IMR-90 (cell line): ENCODE measurements around the gene XPR1. TPM values are rescaled to one million over a fixed set of nuclear protein-coding genes. Genes with fewer than 3 reads are reported as not detected.
A peak's percentile ranks its signal among the peaks of the same experiment; 100 is the strongest.

ENCODE experiments used
- ATAC-seq: fragments of 200-7000 bp; cut with Tn5 transposase; 2 replicates; pipeline ENCODE4 v1.9.1; 2020; ENCODE audit warnings: low read depth, mild to moderate bottlenecking, moderate library complexity
- BruUV-seq: library from RNA; stranded (reverse); fragments of 400-500 nt; replicated peaks from 2 replicates; lab custom pipeline; 2021; lab: Mats Ljungman, UMichigan
- CTCF ChIA-PET: fragments of 300-600 bp; formaldehyde crosslinking; extraction: SDS; loops from one replicate; lab custom pipeline; 2021; ENCODE audit warnings: antibody characterized with exemption; lab: Yijun Ruan, JAX
- POLR2A ChIA-PET: fragments of 300-600 bp; sonication (Branson Sonifier 250); formaldehyde crosslinking; loops from one replicate; lab custom pipeline; 2022; ENCODE audit warnings: antibody characterized with exemption; ENCODE audit not compliant: unreplicated experiment; lab: Charles Lee
- DNase-seq: peaks from one replicate; pipeline ENCODE4 v3.0.0; 2013
- H2AFZ ChIP-seq: replicated peaks from 2 replicates; pipeline ENCODE3; 2013; ENCODE audit warnings: low read length, mild to moderate bottlenecking; ENCODE audit not compliant: poor library complexity
- H2AK5ac ChIP-seq: 2 replicates; pipeline ENCODE4 v1.6.1; 2013; ENCODE audit warnings: low read depth, low read length, inconsistent platforms
- H2AK9ac ChIP-seq: replicated peaks from 2 replicates; pipeline ENCODE3; 2013; ENCODE audit warnings: mild to moderate bottlenecking, low read depth, low read length, moderate library complexity; ENCODE audit not compliant: poor library complexity
- H2BK120ac ChIP-seq: 2 replicates; pipeline ENCODE4 v1.6.1; 2013; ENCODE audit warnings: low read depth, low read length, inconsistent platforms
- H2BK15ac ChIP-seq: 3 replicates; pipeline ENCODE4 v1.6.1; 2013; ENCODE audit warnings: low read depth, low read length, inconsistent platforms
- H2BK20ac ChIP-seq: 2 replicates; pipeline ENCODE4 v1.6.1; 2013; ENCODE audit warnings: low read depth, mild to moderate bottlenecking, inconsistent platforms, low read length, moderate library complexity
- H2BK5ac ChIP-seq: 2 replicates; pipeline ENCODE4 v1.6.1; 2013; ENCODE audit warnings: mild to moderate bottlenecking, low read depth, low read length, inconsistent platforms; ENCODE audit not compliant: poor library complexity, severe bottlenecking
- H3K14ac ChIP-seq: replicated peaks from 2 replicates; pipeline ENCODE4 v1.6.1; 2013; ENCODE audit warnings: low read depth, low read length, inconsistent platforms
- H3K18ac ChIP-seq: 2 replicates; pipeline ENCODE4 v1.6.1; 2013; ENCODE audit warnings: low read depth, low read length, control low read depth
- H3K23ac ChIP-seq: 2 replicates; pipeline ENCODE4 v1.6.1; 2013; ENCODE audit warnings: low read depth, low read length, inconsistent platforms
- H3K27ac ChIP-seq: 2 replicates; pipeline ENCODE4 v1.5.1; 2013; ENCODE audit warnings: mild to moderate bottlenecking, control low read depth, low read length; ENCODE audit not compliant: insufficient read depth
- H3K27me3 ChIP-seq: 2 replicates; pipeline ENCODE4 v1.6.1; 2013; ENCODE audit warnings: low read length; ENCODE audit not compliant: control insufficient read depth, insufficient read depth
- H3K36me3 ChIP-seq: 2 replicates; pipeline ENCODE4 v1.6.1; 2013; ENCODE audit warnings: low read length, mixed read lengths; ENCODE audit not compliant: control insufficient read depth, insufficient read depth
- H3K4ac ChIP-seq: 2 replicates; pipeline ENCODE4 v1.6.1; 2013; ENCODE audit warnings: low read depth, low read length, inconsistent platforms
- H3K4me1 ChIP-seq: 2 replicates; pipeline ENCODE4 v1.6.1; 2013; ENCODE audit warnings: low read length, mixed read lengths; ENCODE audit not compliant: control insufficient read depth, insufficient read depth
- H3K4me2 ChIP-seq: 2 replicates; pipeline ENCODE4 v1.6.1; 2013; ENCODE audit warnings: low read depth, mild to moderate bottlenecking, control low read depth, low read length, moderate library complexity
- H3K4me3 ChIP-seq: 2 replicates; pipeline ENCODE4 v1.5.1; 2013; ENCODE audit warnings: low read depth, mild to moderate bottlenecking, control low read depth, low read length, moderate library complexity; ENCODE audit not compliant: insufficient read depth
- H3K56ac ChIP-seq: 2 replicates; pipeline ENCODE4 v1.6.1; 2013; ENCODE audit warnings: low read length, inconsistent platforms; ENCODE audit not compliant: insufficient read depth; ENCODE audit errors: extremely low read depth
- H3K79me1 ChIP-seq, 2 experiments: 2 replicates each; pipeline ENCODE4 v1.6.1; 2013; ENCODE audit warnings: low read length in 2 of 2, inconsistent platforms in 1 of 2, low read depth in 1 of 2
- H3K9ac ChIP-seq: 2 replicates; pipeline ENCODE4 v1.6.1; 2013; ENCODE audit warnings: low read depth, low read length, control low read depth
- H3K9me1 ChIP-seq: 2 replicates; pipeline ENCODE4 v1.6.1; 2013; ENCODE audit warnings: low read length, inconsistent platforms; ENCODE audit not compliant: insufficient read depth
- H3K9me3 ChIP-seq: 2 replicates; pipeline ENCODE4 v1.6.1; 2013; ENCODE audit warnings: low read length; ENCODE audit not compliant: control insufficient read depth, insufficient read depth
- H4K20me1 ChIP-seq: 2 replicates; pipeline ENCODE4 v1.6.1; 2013; ENCODE audit warnings: low read length, inconsistent platforms; ENCODE audit not compliant: insufficient read depth
- H4K5ac ChIP-seq: 2 replicates; pipeline ENCODE4 v1.6.1; 2013; ENCODE audit warnings: mild to moderate bottlenecking, low read depth, low read length, control low read depth
- H4K8ac ChIP-seq, 2 experiments: 2 replicates each; pipeline ENCODE4 v1.6.1; 2013; ENCODE audit warnings: low read depth in 2 of 2, low read length in 2 of 2, control low read depth in 1 of 2, inconsistent platforms in 1 of 2
- H4K91ac ChIP-seq: 2 replicates; pipeline ENCODE4 v1.6.1; 2013; ENCODE audit warnings: low read depth, low read length, inconsistent platforms; ENCODE audit not compliant: insufficient read depth
- BHLHE40 ChIP-seq: fragments of 150-350 bp; IDR thresholded peaks from 2 replicates; pipeline ENCODE4 v1.6.1; 2016; ENCODE audit warnings: mild to moderate bottlenecking, low read depth, low read length
- CEBPB ChIP-seq: IDR thresholded peaks from 2 replicates; pipeline ENCODE4 v1.6.1; 2012; ENCODE audit warnings: low read depth, low read length, improper control_type of control experiment
- CHD1 ChIP-seq: IDR thresholded peaks from 2 replicates; pipeline ENCODE4 v1.6.1; 2012; ENCODE audit warnings: low read depth, low read length, improper control_type of control experiment
- FOS ChIP-seq: fragments of 150-350 bp; IDR thresholded peaks from 2 replicates; pipeline ENCODE4 v1.6.1; 2016; ENCODE audit warnings: low read depth, low read length
- MAFK ChIP-seq: IDR thresholded peaks from 2 replicates; pipeline ENCODE4 v1.6.1; 2012; ENCODE audit warnings: low read depth, low read length, improper control_type of control experiment
- MAZ ChIP-seq: IDR thresholded peaks from 2 replicates; pipeline ENCODE4 v1.6.1; 2012; ENCODE audit warnings: low read depth, mild to moderate bottlenecking, low read length, improper control_type of control experiment, moderate library complexity, borderline replicate concordance
- MXI1 ChIP-seq: IDR thresholded peaks from 2 replicates; pipeline ENCODE4 v1.6.1; 2012; ENCODE audit warnings: low read depth, mild to moderate bottlenecking, low read length, moderate library complexity, borderline replicate concordance
- NFE2L2 ChIP-seq: fragments of 150-350 bp; IDR thresholded peaks from 2 replicates; pipeline ENCODE4 v1.6.1; 2016; ENCODE audit warnings: low read depth, mild to moderate bottlenecking, low read length
- POLR2A ChIP-seq: IDR thresholded peaks from 2 replicates; pipeline ENCODE4 v1.6.1; 2012; ENCODE audit warnings: mild to moderate bottlenecking, low read depth, low read length
- RAD21 ChIP-seq: IDR thresholded peaks from 2 replicates; pipeline ENCODE4 v1.6.1; 2012; ENCODE audit warnings: low read length, improper control_type of control experiment
- RCOR1 ChIP-seq: IDR thresholded peaks from 2 replicates; pipeline ENCODE4 v1.6.1; 2012; ENCODE audit warnings: mild to moderate bottlenecking, low read length, improper control_type of control experiment; ENCODE audit not compliant: insufficient replicate concordance
- USF2 ChIP-seq: fragments of 150-350 bp; IDR thresholded peaks from 2 replicates; pipeline ENCODE4 v1.6.1; 2017; ENCODE audit warnings: mild to moderate bottlenecking, antibody characterized with exemption, low read length, low read depth
- WGBS, 2 experiments: methylation state at CpG; one replicate each; pipeline versions ENCODE4 v1.1.5 to v1.1.7; 2013; ENCODE audit warnings: missing lambda C conversion rate in 2 of 2; ENCODE audit not compliant: insufficient read length in 1 of 2; ENCODE audit errors: extremely low coverage in 2 of 2; 5-methylcytosine and 5-hydroxymethylcytosine counted together
- dilution Hi-C: fragments of 300-500 bp; cut with HindIII; formaldehyde crosslinking; loops from one replicate; pipeline ENCODE4 v1.14.3; 2018; ENCODE audit warnings: low sequenced_read_pairs; ENCODE audit not compliant: unreplicated experiment
- in situ Hi-C: fragments of 300-500 bp; cut with MboI; formaldehyde crosslinking; loops from 3 replicates; pipeline ENCODE4 v1.14.3; 2019; ENCODE audit warnings: low sequenced_read_pairs, inconsistent platforms, mixed read lengths
- intact Hi-C: fragments of 100-400 bp; cut with micrococcal nuclease; formaldehyde crosslinking; loops from 2 replicates; pipeline ENCODE4 v1.10.0; 2022
- polyA plus RNA-seq, 3 experiments: library from polyadenylated mRNA; depleted of rRNA; stranded (reverse); fragments of >200 nt; gene quantifications; 2 replicates each; pipeline ENCODE4 v1.2.3, GENCODE V29; 2012; ENCODE audit warnings: low replicate concordance in 1 of 3
- total RNA-seq: library from RNA; depleted of rRNA; stranded (reverse); fragments of >200 nt; gene quantifications from 2 replicates; pipeline ENCODE4 v1.2.3, GENCODE V29; 2012
- TF ChIP-seq, protein P1 (sequence below): conservative IDR thresholded peaks from 2 replicates; pipeline ENCODE4 v1.5.1; 2012; ENCODE audit warnings: mild to moderate bottlenecking, low read depth, low read length, improper control_type of control experiment

Gene XPR1
- total and polyA plus RNA-seq, 2 of the 4 experiments (the other 2 are of a cell fraction), result 11.8 to 25.1 TPM

DNA sequence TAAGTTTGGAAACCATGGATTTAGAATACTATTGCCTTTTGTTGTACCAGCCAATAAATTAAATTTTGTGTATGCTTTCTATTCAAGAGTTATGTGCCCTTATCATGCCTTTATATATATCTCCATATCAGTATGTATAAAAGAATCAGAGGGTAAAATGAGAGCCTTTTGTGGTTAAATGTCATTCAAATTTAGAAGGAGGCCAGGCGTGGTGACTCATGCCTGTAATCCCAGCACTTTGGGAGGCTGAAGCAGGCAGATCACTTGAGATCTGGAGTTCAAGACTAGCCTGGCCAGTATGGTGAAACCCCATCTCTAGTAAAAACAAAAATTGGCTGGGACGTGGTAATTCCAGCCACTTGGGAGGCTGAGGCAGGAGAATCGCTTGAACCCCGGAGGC is 88.9 kb downstream of the XPR1 start:
- dilution Hi-C loops (no loop called here), in situ Hi-C loops (no loop called here), intact Hi-C loops (no loop called here)
- Histone ChIP-seq H2BK20ac (no peak overlapping the region), H3K4ac (no peak overlapping the region), H3K56ac (no peak overlapping the region), H3K18ac (no peak overlapping the region), H2AFZ (no peak overlapping the region), H3K4me2 (no peak overlapping the region), H4K5ac (no peak overlapping the region), H3K4me3 (no peak overlapping the region), H2BK5ac (no peak overlapping the region), H3K27me3 (no peaks in the 10 kb centered on the region), H4K20me1 (no peaks in the 10 kb centered on the region; the same call in 1 of the 2 replicates), H3K9ac (no peak overlapping the region), H3K27ac (no peak overlapping the region), H3K9me3 (no peaks in the 10 kb centered on the region), H2BK120ac (no peak overlapping the region), H2AK9ac (no peak overlapping the region), H3K4me1 (no peaks in the 10 kb centered on the region), H3K79me1 (peaks cover 11 to 26% of the 10 kb centered on the region in 2 experiments; a peak in 3 of 4 replicates), H4K8ac (no peak overlapping the region), H2AK5ac (no peak overlapping the region), H3K14ac (no peak overlapping the region), H3K9me1 (no peaks in the 10 kb centered on the region), H4K91ac (no peak overlapping the region), H2BK15ac (no peak overlapping the region), H3K36me3 (no peaks in the 10 kb centered on the region), H3K23ac (no peak overlapping the region)
- POLR2A ChIA-PET, result no interaction called here
- ATAC-seq (no peak), DNase-seq (peak; percentile 13)
- no peak for TF ChIP-seq CHD1
- TF ChIP-seq CEBPB, result no peak
- TF ChIP-seq POLR2A, result no peak
- no peak for TF ChIP-seq MAZ
- TF ChIP-seq FOS, result no peak
- no peak for TF ChIP-seq RAD21
- TF ChIP-seq MXI1, result no peak
- TF ChIP-seq MAFK, result no peak
- TF ChIP-seq RCOR1, result no peak
- TF ChIP-seq, protein P1, sequence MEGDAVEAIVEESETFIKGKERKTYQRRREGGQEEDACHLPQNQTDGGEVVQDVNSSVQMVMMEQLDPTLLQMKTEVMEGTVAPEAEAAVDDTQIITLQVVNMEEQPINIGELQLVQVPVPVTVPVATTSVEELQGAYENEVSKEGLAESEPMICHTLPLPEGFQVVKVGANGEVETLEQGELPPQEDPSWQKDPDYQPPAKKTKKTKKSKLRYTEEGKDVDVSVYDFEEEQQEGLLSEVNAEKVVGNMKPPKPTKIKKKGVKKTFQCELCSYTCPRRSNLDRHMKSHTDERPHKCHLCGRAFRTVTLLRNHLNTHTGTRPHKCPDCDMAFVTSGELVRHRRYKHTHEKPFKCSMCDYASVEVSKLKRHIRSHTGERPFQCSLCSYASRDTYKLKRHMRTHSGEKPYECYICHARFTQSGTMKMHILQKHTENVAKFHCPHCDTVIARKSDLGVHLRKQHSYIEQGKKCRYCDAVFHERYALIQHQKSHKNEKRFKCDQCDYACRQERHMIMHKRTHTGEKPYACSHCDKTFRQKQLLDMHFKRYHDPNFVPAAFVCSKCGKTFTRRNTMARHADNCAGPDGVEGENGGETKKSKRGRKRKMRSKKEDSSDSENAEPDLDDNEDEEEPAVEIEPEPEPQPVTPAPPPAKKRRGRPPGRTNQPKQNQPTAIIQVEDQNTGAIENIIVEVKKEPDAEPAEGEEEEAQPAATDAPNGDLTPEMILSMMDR, result no peak
- TF ChIP-seq USF2, result no peak
- no peak for TF ChIP-seq NFE2L2
- no peak for TF ChIP-seq BHLHE40
- CTCF ChIA-PET, result interaction anchor here (0.7 kb wide), 1 partner anchor 8 kb away, joined by 3 read pairs; no protein-coding TSS in a partner anchor
- no CpG with 5 or more reads among the region's 4 CpGs for WGBS, 2 experiments
- BruUV-seq, result no TSS peak
